Panc1 (cell line): ENCODE data around the gene CPEB1.

Experiments used
- CTCF ChIP-seq: fragments of 450-650 bp; IDR thresholded peaks from 2 replicates; pipeline ENCODE4 v1.5.1; 2017; ENCODE audit warnings: mild to moderate bottlenecking
- REST ChIP-seq, 2 experiments: IDR thresholded peaks; 2 replicates each; pipeline ENCODE4 v1.6.1; 2011 to 2012; ENCODE audit warnings: low read depth in 2 of 2, control low read depth in 1 of 2, low read length in 1 of 2, mild to moderate bottlenecking in 1 of 2, moderate library complexity in 1 of 2; ENCODE audit not compliant: insufficient read depth in 1 of 2

- TF ChIP-seq CTCF (no peak), REST (IDR thresholded peaks at IDR 0.05; ENCODE audit: insufficient read depth in 1 of 2, low read depth in 2 of 2, low read length in 1 of 2) (no peak)
Observed at GRCh38 chr15:82566690-82567089, 80.5 kb downstream of the CPEB1 start.
